Measurements from ENCODE around the gene NEU2. TPM values are rescaled to one million over a fixed set of nuclear protein-coding genes. Genes with fewer than 3 reads are reported as not detected.

Gene NEU2
- total RNA-seq, 2 experiments from 2014 or later = not detected

DNA sequence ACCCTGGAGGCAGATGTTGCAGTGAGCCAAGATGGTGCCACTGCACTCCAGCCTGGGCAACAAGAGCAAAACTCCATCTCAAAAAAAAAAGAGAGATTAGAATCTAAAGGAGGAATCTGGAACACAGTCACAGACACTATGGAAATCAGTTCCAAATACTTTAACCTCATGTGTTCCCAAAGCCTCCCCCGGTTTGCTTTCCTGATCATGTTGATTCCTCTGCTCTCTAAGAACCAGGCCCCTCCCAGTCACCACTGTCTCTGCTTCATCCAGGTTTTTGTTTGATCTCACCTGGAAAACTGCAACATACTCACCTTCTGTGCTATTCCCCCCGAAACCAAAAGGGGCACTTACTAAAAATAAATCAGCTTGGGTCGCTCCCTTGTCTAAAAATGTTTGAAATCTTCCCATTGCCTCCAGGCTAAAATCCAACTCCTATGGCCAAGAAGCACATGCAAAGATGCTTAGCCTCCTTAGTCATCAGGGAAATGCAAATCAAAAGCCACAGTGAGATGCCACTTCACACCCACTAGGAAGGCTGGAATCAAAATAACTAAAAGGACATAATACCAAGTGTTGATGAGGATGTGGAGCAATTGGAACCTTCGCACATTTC is 6.2 kb upstream of the NEU2 start:
- POLR2A ChIA-PET = no interaction called here
- H3K4me1 Mint-ChIP-seq (ENCODE audit: low read depth) = no peaks in the 10 kb centered on the region
- CTCF ChIA-PET = interaction anchor here (2.5 kb wide), 1 partner anchor 28 kb away, joined by 8 read pairs; no protein-coding TSS in a partner anchor

DNA sequence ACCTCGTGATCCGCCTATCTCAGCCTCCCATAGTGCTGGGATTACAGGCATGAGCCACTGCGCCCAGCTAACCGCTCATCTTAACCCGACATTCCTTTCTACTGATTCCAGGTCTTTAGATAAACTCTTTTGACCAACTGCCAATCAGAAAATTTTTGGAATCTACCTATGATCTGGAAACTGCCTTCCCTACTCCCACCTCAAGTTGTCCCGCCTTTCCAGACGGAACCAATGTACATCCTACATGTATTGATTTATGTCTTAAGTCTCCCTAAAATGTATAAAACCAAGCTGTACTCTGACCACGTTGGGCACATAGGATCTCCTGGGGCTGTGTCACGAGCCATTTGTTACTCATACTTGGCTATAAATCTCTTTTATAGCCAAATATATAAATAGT is 3.2 kb upstream of the NEU2 start:
- POLR2A ChIA-PET = no interaction called here

More for the DNA sequence above, 6.2 kb upstream of the NEU2 start:
- no peak overlapping the region for H3K27ac Mint-ChIP-seq
- no peaks in the 10 kb centered on the region for H3K27me3 Mint-ChIP-seq
- intact Hi-C loops (cut with micrococcal nuclease) = no loop called here
- ATAC-seq (no peak), DNase-seq (no peak)
- TF ChIP-seq, protein P1, sequence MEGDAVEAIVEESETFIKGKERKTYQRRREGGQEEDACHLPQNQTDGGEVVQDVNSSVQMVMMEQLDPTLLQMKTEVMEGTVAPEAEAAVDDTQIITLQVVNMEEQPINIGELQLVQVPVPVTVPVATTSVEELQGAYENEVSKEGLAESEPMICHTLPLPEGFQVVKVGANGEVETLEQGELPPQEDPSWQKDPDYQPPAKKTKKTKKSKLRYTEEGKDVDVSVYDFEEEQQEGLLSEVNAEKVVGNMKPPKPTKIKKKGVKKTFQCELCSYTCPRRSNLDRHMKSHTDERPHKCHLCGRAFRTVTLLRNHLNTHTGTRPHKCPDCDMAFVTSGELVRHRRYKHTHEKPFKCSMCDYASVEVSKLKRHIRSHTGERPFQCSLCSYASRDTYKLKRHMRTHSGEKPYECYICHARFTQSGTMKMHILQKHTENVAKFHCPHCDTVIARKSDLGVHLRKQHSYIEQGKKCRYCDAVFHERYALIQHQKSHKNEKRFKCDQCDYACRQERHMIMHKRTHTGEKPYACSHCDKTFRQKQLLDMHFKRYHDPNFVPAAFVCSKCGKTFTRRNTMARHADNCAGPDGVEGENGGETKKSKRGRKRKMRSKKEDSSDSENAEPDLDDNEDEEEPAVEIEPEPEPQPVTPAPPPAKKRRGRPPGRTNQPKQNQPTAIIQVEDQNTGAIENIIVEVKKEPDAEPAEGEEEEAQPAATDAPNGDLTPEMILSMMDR (IDR thresholded peaks at IDR 0.05) = no peak
- no peaks in the 10 kb centered on the region for H3K36me3 Mint-ChIP-seq (ENCODE audit: low read depth)
- H3K4me3 Mint-ChIP-seq = no peak overlapping the region
- H3K9me3 Mint-ChIP-seq = no peaks in the 10 kb centered on the region

DNA sequence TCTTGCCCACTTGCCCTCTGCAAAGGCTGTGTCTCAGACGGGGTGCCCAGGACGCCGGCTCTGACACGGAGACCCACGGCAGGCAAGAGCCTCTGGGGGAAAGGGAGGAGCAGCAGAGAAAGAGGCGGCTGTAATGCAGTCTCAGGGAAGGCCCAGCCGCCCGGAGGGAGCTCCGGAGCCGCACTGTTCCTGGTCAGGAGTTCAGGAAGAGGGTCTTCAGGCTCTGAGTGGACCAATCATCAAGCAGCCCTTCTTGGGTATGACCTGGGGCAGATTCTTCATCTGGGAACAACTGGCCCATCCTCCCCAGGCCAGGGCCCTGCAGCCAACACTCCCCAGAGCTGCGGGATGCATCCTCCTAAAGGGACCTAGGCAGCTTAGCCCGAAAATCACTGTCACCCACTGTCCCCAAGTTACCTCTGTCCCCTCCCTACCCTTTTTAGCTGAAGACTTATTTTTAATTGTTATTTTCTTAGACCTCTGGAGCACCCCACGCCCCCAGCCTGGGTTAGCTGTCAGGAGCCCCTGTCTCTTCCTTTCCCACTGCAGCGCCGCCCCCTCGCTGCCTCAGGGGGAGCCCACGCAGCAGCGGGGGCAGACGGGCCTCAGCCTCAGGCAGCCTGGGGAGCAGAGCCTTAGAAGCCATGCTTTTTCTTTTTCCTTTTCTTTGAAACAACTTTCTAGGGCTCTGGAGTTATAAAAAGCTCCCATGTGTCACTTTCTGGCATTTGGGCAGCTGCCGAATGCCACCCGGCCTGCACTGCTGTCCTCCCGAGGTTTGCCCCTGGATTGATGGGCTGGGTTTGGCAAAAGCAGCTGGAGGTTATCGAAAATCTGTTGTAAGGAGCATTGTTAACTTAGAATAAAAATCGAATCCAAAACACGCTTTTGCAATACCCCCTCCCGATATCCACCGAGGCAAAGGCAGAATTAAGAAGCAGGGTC is 644 bp upstream of the NEU2 start:
- ChIA-PET CTCF (interaction anchor here (0.8 to 3.4 kb wide), 3 partner anchors 10 to 29 kb away, joined by 3 to 20 read pairs (median 4); partner anchors contain the start of gene INPP5D), POLR2A (no interaction called here)
- TF ChIP-seq, protein P1 (IDR thresholded peaks at IDR 0.05) = no peak
- Mint-ChIP-seq H3K9me3 (no peaks in the 10 kb centered on the region), H3K27me3 (no peaks in the 10 kb centered on the region), H3K4me1 (ENCODE audit: low read depth) (no peaks in the 10 kb centered on the region), H3K4me3 (no peak overlapping the region), H3K36me3 (ENCODE audit: low read depth) (no peaks in the 10 kb centered on the region), H3K27ac (no peak overlapping the region)
- intact Hi-C loops (cut with micrococcal nuclease) = no loop called here
- DNase-seq = no peak
- no peak for ATAC-seq

More for the DNA sequence above, 3.2 kb upstream of the NEU2 start:
- intact Hi-C loops (cut with micrococcal nuclease) = no loop called here
- TF ChIP-seq, protein P1 (IDR thresholded peaks at IDR 0.05) = no peak
- Mint-ChIP-seq H3K36me3 (ENCODE audit: low read depth) (no peaks in the 10 kb centered on the region), H3K4me1 (ENCODE audit: low read depth) (no peaks in the 10 kb centered on the region), H3K9me3 (no peaks in the 10 kb centered on the region), H3K27ac (no peak overlapping the region), H3K4me3 (no peak overlapping the region), H3K27me3 (no peaks in the 10 kb centered on the region)
- ATAC-seq (no peak), DNase-seq (no peak)
- CTCF ChIA-PET = interaction anchor here (0.7 to 2.8 kb wide), 13 partner anchors 11 to 226 kb away, joined by 3 to 12 read pairs (median 3); partner anchors contain the start of gene INPP5D

DNA sequence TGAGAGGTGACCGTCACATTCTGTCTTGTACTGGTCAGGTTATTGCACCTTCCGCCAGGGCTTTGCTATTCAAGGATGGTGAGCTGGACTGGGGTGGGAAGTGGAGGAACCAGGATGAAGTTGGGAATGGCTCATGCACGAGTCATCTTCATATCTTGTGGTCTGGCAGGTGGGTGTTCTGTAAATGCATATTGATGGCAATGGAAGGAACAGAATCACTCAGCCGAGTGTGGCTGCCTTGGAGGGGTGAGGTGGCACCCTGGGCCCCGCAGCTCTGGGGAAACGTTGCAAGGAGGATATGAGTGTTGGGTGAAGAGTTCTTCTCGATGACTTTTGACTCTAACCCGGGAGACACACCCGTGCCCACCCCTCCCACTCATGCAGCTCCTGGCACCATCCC is 1.2 kb downstream of the NEU2 start:
- no peak for DNase-seq
- no peak for ATAC-seq
- POLR2A ChIA-PET = no interaction called here

More for the DNA sequence above, 1.2 kb downstream of the NEU2 start:
- TF ChIP-seq, protein P1 (IDR thresholded peaks at IDR 0.05) = no peak
- no peaks in the 10 kb centered on the region for H3K9me3 Mint-ChIP-seq
- intact Hi-C loops (cut with micrococcal nuclease) = no loop called here
- H3K27me3 Mint-ChIP-seq = no peaks in the 10 kb centered on the region
- CTCF ChIA-PET = interaction anchor here (3.4 kb wide), 1 partner anchor 20 kb away, joined by 20 read pairs; no protein-coding TSS in a partner anchor
- no peak overlapping the region for H3K27ac Mint-ChIP-seq
- H3K4me3 Mint-ChIP-seq = no peak overlapping the region
- no peaks in the 10 kb centered on the region for H3K4me1 Mint-ChIP-seq (ENCODE audit: low read depth)
- H3K36me3 Mint-ChIP-seq (ENCODE audit: low read depth) = no peaks in the 10 kb centered on the region

All from activated CD8-positive, alpha-beta T cell treated with anti-CD3 and anti-CD28 coated beads for 36 hours (primary cell).